Sigmoid colon (tissue), 3 donors: ENCODE results near the gene NKX1-2.

Source experiments
- POLR2A ChIP-seq, 2 donors: fragments of 450-650 bp; IDR thresholded peaks; one replicate each; pipeline ENCODE4 v1.6.1; 2016; ENCODE audit warnings: antibody characterized with exemption in 2 of 2, mild to moderate bottlenecking in 2 of 2, moderate library complexity in 2 of 2
- TF ChIP-seq, protein P1 (sequence below), 4 experiments: fragments of 450-650 bp in 3 of 4; fragments of 200-600 bp in 1 of 4; IDR thresholded peaks; one replicate each; pipeline ENCODE4 v1.5.1; 2016 to 2019; ENCODE audit warnings: antibody characterized with exemption in 4 of 4, mild to moderate bottlenecking in 3 of 4, moderate library complexity in 2 of 4

DNA sequence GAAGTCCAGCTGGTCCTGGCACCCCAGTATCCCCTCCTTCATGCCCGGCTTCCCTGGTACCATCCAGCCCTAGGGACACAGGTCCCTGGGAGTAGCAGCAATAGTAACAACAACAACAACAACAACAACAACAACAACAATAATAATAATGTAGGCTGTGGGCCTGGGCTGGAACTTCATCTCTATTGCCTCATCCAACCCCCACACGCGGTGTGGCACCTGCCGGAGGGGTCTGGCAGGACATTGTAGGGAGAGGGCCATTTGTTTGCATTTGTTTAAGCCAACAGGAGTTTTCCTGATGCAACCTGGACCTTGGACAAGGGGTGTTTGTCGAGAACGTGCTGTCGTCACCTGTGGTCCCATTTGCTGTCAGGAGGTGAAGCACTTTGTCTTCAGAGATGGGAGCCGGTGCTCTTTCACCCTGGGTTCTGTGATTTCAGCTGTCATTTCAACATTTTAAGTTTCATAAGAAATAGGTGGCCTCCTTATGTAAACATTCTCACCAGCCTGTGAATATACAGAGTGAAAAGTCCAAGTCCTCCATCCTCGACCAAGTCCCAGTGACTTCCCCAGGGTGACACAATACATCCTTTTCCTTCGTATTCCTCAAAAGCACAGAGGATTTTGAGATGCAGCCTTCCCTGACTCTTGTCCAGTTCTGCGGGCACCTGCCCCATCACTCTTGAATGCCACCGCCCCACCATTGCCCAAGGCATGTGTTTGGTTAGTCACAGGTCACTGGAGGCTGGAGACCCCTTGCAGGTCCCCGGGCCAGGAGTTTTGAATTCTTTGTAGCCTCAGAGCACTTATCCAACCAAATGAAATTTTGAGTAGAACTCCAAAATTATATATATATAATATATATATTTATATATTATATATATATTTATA, 21.0 kb upstream of the NKX1-2 start:
- TF ChIP-seq, protein P1, sequence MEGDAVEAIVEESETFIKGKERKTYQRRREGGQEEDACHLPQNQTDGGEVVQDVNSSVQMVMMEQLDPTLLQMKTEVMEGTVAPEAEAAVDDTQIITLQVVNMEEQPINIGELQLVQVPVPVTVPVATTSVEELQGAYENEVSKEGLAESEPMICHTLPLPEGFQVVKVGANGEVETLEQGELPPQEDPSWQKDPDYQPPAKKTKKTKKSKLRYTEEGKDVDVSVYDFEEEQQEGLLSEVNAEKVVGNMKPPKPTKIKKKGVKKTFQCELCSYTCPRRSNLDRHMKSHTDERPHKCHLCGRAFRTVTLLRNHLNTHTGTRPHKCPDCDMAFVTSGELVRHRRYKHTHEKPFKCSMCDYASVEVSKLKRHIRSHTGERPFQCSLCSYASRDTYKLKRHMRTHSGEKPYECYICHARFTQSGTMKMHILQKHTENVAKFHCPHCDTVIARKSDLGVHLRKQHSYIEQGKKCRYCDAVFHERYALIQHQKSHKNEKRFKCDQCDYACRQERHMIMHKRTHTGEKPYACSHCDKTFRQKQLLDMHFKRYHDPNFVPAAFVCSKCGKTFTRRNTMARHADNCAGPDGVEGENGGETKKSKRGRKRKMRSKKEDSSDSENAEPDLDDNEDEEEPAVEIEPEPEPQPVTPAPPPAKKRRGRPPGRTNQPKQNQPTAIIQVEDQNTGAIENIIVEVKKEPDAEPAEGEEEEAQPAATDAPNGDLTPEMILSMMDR (IDR thresholded peaks at IDR 0.05) = no peak
- no peak for TF ChIP-seq POLR2A (IDR thresholded peaks at IDR 0.05)
